Muscle layer of duodenum (tissue), 2 donors: ENCODE data around the gene ZMYM3.

Experiments
- H3K27ac ChIP-seq: one replicate; pipeline ENCODE4 v1.7.0; 2013; ENCODE audit warnings: mild to moderate bottlenecking, low read length
- H3K27me3 ChIP-seq: one replicate; pipeline ENCODE4 v1.7.0; 2013; ENCODE audit warnings: low read depth, mild to moderate bottlenecking, control low read depth, low read length
- H3K36me3 ChIP-seq, 2 donors: one replicate each; pipeline ENCODE4 v1.7.0; 2013; ENCODE audit warnings: low read length in 2 of 2, control low read depth in 1 of 2, mild to moderate bottlenecking in 1 of 2; ENCODE audit not compliant: insufficient read depth in 2 of 2, control insufficient read depth in 1 of 2
- H3K4me1 ChIP-seq, 2 donors: one replicate each; pipeline ENCODE4 v1.7.0; 2013; ENCODE audit warnings: low read length in 2 of 2, mild to moderate bottlenecking in 2 of 2, control low read depth in 1 of 2, moderate library complexity in 1 of 2; ENCODE audit not compliant: insufficient read depth in 2 of 2, control insufficient read depth in 1 of 2
- H3K4me3 ChIP-seq, 2 donors: one replicate each; pipeline ENCODE4 v1.7.0; 2013; ENCODE audit warnings: low read length in 2 of 2, low read depth in 1 of 2, mild to moderate bottlenecking in 1 of 2
- H3K9me3 ChIP-seq, 2 donors: one replicate each; pipeline ENCODE4 v1.7.0; 2013; ENCODE audit warnings: low read length in 2 of 2, control low read depth in 1 of 2, mild to moderate bottlenecking in 1 of 2; ENCODE audit not compliant: control insufficient read depth in 1 of 2
- donor health status: healthy.

The ZMYM3 gene

DNA sequence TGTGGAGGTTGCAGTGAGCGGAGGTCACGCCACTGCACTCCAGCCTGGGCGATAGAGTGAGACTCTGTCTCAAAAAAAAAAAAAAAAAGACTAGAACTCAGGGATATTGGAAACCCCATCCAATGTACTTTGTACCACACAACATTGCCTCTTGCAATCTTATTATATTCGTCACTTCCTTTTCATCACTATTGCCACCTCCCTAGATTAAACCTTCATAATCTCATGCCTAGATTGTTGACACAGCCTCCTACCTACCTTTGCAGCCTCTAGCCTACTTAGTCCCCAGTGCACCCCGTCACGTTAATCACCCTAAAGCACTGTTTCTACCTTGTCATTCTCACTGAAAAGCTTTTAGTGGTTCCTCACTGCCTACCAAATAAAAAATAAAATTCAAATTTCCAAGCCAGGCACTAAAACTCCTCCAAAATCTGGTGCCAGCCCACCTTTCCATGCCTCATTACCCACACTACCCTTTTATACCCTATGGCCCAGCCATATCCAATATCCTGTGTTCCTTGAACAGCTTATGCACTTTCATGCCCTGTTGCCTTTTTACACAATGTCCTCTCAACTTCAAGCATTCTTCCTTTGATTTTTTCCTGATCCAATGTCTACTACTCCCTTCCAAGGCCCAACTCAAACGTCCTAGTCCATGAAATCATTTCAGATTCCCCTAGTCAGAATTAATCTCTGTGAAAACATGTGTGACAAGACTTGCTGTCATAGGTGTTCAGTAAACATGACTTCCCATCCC lies 54.5 kb downstream of the ZMYM3 start:
- H3K36me3 ChIP-seq, result no peaks in the 10 kb centered on the region
- no peak overlapping the region for H3K4me3 ChIP-seq
- no peak overlapping the region for H3K27ac ChIP-seq
- no peaks in the 10 kb centered on the region for H3K27me3 ChIP-seq
- no peaks in the 10 kb centered on the region for H3K9me3 ChIP-seq
- H3K4me1 ChIP-seq, result no peaks in the 10 kb centered on the region

GRCh38 chrX:71198066-71198465 lies 55.9 kb downstream of the ZMYM3 start:
- Histone ChIP-seq H3K9me3 (no peaks in the 10 kb centered on the region), H3K4me1 (no peaks in the 10 kb centered on the region), H3K36me3 (no peaks in the 10 kb centered on the region), H3K4me3 (peak overlapping the region in 1 of 2 donors; percentile 46), H3K27me3 (no peaks in the 10 kb centered on the region), H3K27ac (peak overlapping the region; percentile 14)

GRCh38 chrX:71195964-71196649 lies 57.8 kb downstream of the ZMYM3 start:
- no peak overlapping the region for H3K27ac ChIP-seq
- H3K9me3 ChIP-seq, result no peaks in the 10 kb centered on the region
- H3K4me3 ChIP-seq, result no peak overlapping the region
- H3K4me1 ChIP-seq, result no peaks in the 10 kb centered on the region
- H3K36me3 ChIP-seq, result no peaks in the 10 kb centered on the region
- no peaks in the 10 kb centered on the region for H3K27me3 ChIP-seq

DNA sequence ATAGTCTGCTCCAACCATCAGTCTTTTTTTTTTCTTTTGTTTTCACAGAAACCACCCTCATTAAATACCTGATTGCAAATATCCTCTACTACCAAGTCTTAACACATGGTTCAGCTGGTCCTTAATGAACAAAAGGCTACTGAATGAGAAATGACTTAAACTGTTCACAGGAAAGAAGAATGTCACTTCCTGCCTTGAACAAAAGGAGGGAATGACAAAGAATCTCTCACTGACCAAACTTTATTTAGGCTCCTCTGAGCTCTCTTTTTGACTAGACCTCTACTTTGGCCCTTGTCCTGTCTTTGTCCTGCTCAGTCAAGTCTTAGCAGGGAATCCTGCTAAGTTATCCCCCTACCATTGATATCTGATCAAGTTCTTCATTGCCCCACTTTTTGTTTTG lies 62.7 kb downstream of the ZMYM3 start:
- Histone ChIP-seq H3K36me3 (no peaks in the 10 kb centered on the region), H3K9me3 (no peaks in the 10 kb centered on the region), H3K27ac (no peak overlapping the region), H3K4me3 (no peak overlapping the region), H3K4me1 (no peaks in the 10 kb centered on the region), H3K27me3 (no peaks in the 10 kb centered on the region)
